ENCODE data around the gene SF3B2.
"Not testable (repeated sequence)": the region's sequence is repeated elsewhere in the genome, so short reads cannot be mapped to it uniquely, and the experiment has no call there.

Gene SF3B2

GRCh38 chr11:66015936-66016792 lies 36.0 kb upstream of the SF3B2 start:
- no peak overlapping the region for H3K4me3 ChIP-seq (ENCODE audit: low read depth, low read length)

DNA sequence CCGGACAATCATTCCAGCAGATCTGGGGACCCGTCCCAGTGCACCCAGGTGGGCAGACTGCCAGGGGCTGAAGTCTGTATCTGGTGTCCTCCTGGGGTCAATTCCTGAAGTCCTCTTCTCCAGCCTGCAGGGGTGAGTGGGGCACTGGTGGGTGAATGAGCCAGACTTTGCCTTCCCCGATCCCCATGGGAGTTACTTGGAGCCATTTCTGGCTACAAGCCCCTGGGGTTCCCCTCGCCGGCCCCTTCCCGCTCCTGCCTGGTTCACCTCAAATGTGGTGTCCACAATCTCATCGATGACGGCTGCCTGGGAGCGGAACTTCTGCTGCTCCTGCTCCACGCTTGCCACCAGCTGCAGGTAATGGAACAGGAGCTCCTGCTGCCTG lies 35.4 kb upstream of the SF3B2 start:
- no peak overlapping the region for H3K4me3 ChIP-seq (ENCODE audit: low read depth, low read length)

DNA sequence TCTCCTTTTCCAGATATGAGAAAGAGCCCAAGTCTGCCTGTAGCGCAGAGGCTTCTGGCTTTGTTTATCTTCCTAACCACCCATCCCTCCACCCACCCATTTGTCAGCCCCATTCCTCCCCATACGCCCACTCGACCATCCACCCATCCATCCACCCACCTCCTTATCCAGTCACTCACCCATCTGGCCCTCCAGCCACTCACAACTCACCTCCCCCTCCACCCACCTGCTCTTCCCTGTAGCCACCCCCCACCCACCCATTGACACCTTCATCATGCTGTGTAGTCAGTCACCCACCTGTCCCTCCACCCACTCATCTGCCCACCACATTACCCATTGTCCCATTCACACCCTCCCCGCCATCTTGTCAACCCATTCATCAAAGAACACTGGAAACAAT lies 34.8 kb upstream of the SF3B2 start:
- H3K4me3 ChIP-seq (ENCODE audit: low read depth, low read length) = no peak overlapping the region

DNA sequence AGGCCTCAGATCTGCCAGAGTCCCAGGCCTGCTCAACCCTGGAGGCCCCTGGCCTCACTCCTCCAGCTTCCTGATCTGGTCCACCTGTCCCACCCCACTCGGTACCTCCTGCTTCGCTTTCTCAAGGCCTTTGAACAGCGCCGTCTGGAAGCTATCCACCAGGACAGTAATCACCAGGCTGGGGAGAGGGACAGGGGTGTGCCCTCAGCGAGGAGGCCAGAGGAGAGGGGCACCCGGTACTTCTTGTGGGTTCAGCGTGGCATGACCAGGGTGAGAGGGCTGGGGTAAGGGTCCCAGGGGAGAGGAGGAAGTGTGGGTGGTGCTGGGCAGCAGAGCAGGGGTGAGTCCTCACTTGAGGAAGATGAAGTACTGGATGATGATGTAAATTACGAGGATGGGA lies 32.0 kb upstream of the SF3B2 start:
- H3K4me3 ChIP-seq (ENCODE audit: low read depth, low read length) = no peak overlapping the region

- no peak overlapping the region for H3K4me3 ChIP-seq (ENCODE audit: low read depth, low read length)
These were observed 31.4 kb upstream of the SF3B2 start for GRCh38 chr11:66020618-66021357.

GRCh38 chr11:66022401-66023185 lies 29.6 kb upstream of the SF3B2 start:
- H3K4me3 ChIP-seq (ENCODE audit: low read depth, low read length) = no peak overlapping the region

GRCh38 chr11:66023186-66023440 lies 29.1 kb upstream of the SF3B2 start:
- not testable (repeated sequence) for H3K4me3 ChIP-seq (ENCODE audit: low read depth, low read length)

- H3K4me3 ChIP-seq (ENCODE audit: low read depth, low read length) = no peak within 1 kb of the TSS
These were observed 26.1 kb upstream of the SF3B2 start, which contains the start of gene CATSPER1 for GRCh38 chr11:66026017-66026529. Gene CATSPER1, minus strand, starts transcription at chr11:66026479. Its CDS starts 100 bp downstream, at chr11:66026379.

GRCh38 chr11:66032957-66033735 lies 19.0 kb upstream of the SF3B2 start:
- H3K4me3 ChIP-seq (ENCODE audit: low read depth, low read length) = no peak overlapping the region

- no peak overlapping the region for H3K4me3 ChIP-seq (ENCODE audit: low read depth, low read length)
These were observed 16.4 kb upstream of the SF3B2 start for GRCh38 chr11:66035653-66036333.

DNA sequence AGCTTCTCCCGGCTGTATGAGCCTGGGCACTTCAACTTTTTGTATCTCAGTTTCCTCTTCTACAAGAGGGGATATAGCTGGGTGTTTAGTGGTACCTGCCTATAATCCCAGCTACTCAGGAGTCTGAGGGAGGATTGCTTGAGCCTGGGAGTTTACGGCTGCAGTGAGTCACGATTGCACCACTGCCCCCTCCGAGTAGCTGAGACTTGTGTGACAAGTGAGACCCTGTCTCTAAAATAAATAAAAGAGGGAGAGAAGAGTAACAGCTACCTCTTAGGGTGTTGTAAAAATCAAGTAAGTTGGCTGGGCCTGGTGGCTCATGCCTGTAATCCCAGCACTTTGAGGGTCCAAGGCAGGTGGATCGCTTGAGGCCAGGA lies 15.8 kb upstream of the SF3B2 start:
- H3K4me3 ChIP-seq (ENCODE audit: low read depth, low read length) = no peak overlapping the region

DNA sequence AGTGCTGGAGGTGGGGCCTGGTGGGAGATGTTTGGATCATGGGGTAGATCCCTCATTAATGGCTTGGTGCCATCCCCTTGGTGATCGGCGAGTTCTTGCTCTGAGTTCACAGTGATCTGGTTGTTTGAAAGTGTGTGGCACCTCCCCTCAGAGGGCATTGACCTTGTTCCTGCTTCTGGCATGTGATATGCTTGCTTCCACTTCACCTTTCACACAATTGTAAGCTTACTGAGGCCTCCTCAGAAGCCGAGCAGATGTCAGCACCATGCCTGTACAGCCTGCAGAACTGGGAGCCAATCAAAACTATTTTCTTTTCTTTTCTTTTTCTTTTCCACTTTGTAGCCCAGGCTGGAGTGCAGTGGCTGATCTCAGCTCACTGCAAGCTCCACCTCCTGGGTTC lies 14.8 kb upstream of the SF3B2 start:
- H3K4me3 ChIP-seq (ENCODE audit: low read depth, low read length) = no peak overlapping the region

DNA sequence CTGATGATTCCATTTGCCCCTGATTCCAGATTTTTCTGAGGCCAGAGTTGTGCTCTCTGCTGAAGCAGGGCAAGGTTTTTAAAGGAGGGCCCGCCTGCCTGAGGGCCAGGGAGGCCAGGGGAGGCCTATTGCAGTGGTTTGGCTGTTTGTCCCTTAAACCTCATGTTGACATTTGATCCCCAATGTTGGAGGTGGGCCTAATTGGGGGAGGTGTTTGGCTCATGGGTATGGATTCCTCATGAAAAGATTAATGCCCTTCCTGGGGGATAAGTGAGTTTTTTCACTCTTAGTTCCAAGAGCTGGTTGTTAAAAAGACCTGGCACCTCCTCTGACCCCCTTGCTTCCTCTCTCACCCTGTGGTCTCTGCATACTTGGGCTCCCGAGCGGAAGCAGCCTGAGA lies 12.4 kb upstream of the SF3B2 start:
- H3K4me3 ChIP-seq (ENCODE audit: low read depth, low read length) = no peak overlapping the region

GRCh38 chr11:66042227-66042995 lies 9.8 kb upstream of the SF3B2 start:
- H3K4me3 ChIP-seq (ENCODE audit: low read depth, low read length) = no peak overlapping the region

GRCh38 chr11:66042996-66043906 lies 8.9 kb upstream of the SF3B2 start:
- no peak overlapping the region for H3K4me3 ChIP-seq (ENCODE audit: low read depth, low read length)

DNA sequence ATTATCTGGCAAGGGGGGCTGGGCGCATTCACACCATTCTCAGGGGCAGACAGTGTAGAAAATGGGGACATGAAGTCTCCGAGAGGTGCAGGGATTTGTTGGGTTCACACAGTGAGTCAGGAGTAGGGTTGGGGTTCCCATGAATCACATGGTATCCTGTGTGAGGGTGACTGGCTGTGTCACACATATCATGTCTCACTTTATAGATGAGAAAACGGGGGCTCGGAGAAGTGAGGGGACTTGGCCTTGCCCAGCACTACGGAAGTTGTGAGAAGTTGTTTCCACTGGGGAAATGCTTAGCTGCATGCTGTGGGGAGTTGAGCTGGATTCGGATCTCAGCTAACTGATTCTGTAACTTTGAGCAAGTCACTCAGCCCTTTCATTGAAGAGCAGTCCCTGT lies 7.4 kb upstream of the SF3B2 start:
- H3K4me3 ChIP-seq (ENCODE audit: low read depth, low read length) = no peak overlapping the region

DNA sequence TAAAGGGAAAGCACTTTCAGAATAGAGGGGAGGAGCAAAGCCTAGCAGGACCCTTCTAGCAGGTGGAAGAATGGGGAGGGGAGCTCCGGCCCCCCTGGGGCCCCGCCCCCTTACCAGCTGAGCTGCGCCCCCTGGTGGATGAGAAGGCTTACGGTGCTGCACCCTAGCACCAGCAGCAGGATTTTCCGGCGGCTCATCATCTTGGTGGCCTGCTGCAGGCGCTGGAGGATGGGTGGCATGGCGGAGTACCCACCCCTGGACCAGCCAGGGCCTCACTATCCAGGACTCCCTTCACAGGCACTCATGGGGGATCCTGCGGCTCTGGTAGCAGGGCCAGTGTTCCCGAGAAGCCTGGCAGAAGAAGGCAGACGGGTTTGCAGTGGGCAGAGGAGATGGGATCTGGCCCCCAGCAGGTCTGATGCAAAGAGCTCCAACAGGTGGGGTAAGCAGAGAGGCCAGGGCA lies 7.0 kb upstream of the SF3B2 start:
- H3K4me3 ChIP-seq (ENCODE audit: low read depth, low read length) = no peak overlapping the region

GRCh38 chr11:66046901-66047300 lies 5.3 kb upstream of the SF3B2 start:
- no peak overlapping the region for H3K4me3 ChIP-seq (ENCODE audit: low read depth, low read length)

Measured in iPS-11a (cell line).